Stimulated activated naive B cell treated with anti-CD40 and anti-IgM and Interleukin-4, amounts not matched to agents 10 μg/mL and 1 μg/mL and 100 μg/mL, for 72 hours (primary cell): ENCODE data around the gene C19orf47.

Experiments used
- ATAC-seq, 2 donors: fragments of 150-1000 bp; cut with Tn5 transposase; replicated peaks; 2 replicates each; pipeline ENCODE4 v1.10.0; 2021; ENCODE audit warnings: moderate library complexity in 1 of 2
- DNase-seq: peaks from one replicate; pipeline ENCODE4 v3.0.0; 2021
- H3K27ac Mint-ChIP-seq: one replicate; pipeline ENCODE4 v1.8.0; 2022; ENCODE audit warnings: mild to moderate bottlenecking, mixed read lengths
- H3K27me3 Mint-ChIP-seq, 2 donors: one replicate each; pipeline ENCODE4 v1.8.0; 2022; ENCODE audit warnings: mixed read lengths in 2 of 2
- H3K36me3 Mint-ChIP-seq, 2 donors: one replicate each; pipeline ENCODE4 v1.8.0; 2022; ENCODE audit warnings: mixed read lengths in 2 of 2, mild to moderate bottlenecking in 1 of 2
- H3K4me1 Mint-ChIP-seq, 2 donors: one replicate each; pipeline ENCODE4 v1.8.0; 2022; ENCODE audit warnings: mixed read lengths in 2 of 2, mild to moderate bottlenecking in 1 of 2
- H3K4me3 Mint-ChIP-seq, 2 donors: one replicate each; pipeline ENCODE4 v1.8.0; 2022; ENCODE audit warnings: mild to moderate bottlenecking in 2 of 2, mixed read lengths in 2 of 2, moderate library complexity in 1 of 2
- H3K9me3 Mint-ChIP-seq, 2 donors: one replicate each; pipeline ENCODE4 v1.8.0; 2022; ENCODE audit warnings: mixed read lengths in 2 of 2, mild to moderate bottlenecking in 1 of 2

C19orf47 gene

DNA sequence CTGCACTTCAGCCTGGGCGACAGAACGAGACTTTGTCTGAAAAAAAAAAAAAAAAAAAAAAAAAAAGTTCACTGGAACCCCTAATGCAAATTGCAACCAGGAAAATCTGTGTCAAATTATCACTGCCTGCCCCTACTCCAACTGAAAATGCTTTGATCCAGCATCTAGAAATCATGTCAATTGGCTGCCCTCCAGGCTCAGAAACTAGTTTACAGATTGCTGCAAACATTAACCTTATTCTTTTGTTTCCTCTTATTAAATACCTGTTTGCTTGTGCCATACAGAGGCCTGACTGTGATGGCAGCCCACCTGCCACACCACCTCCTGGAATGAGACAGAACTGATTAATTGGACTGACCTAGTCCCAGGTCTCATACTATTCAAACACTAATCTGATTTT, 44.4 kb downstream of the C19orf47 start:
- H3K36me3 Mint-ChIP-seq = peaks cover 0 to 1% of the 10 kb centered on the region in 2 donors
- H3K4me3 Mint-ChIP-seq = peak overlapping the region in 1 of 2 donors; percentile 64
- H3K27me3 Mint-ChIP-seq = no peaks in the 10 kb centered on the region
- no peaks in the 10 kb centered on the region for H3K9me3 Mint-ChIP-seq
- peak overlapping the region; percentile 75 for H3K27ac Mint-ChIP-seq
- DNase-seq = no peak
- peaks cover 8 to 17% of the 10 kb centered on the region in 2 donors for H3K4me1 Mint-ChIP-seq
- ATAC-seq = peak in 1 of 2 donors; percentile 42

DNA sequence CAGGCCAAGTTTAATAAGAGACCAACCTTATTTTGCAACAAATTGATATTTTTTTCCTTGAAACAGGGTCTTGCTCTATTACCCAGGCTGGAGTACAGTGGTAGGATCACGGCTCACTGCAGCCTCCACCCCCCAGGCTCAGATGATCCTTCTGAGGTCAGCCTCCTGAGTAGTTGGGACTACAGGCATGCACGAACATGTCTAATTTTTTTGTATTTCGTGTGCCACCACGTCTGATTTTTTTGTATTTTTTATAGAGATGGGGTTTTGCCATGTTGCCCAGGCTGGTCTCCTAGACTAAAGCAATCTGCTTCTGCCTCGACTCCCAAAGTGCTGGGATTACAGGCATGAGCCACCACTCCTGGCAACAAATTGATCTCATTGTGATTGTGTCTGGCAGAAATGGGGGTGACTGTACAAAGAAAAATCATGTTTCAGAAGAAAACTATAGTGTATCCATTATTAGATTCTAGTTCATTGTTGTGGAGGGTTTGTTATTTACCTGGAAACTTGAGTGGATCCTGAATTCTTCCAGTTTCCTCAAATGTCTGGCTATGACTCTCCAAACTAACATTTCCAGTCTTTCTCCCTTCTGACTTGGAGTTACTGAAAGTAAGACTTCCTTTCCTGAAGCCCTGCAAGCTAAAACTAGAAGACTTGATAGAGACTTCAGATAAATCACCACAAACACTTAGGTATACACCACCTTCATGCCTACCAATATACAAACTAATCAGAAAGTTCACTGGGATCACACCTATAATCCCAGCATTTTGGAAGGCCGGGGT, 45.8 kb downstream of the C19orf47 start:
- no peaks in the 10 kb centered on the region for H3K9me3 Mint-ChIP-seq
- DNase-seq = no peak
- H3K27me3 Mint-ChIP-seq = no peaks in the 10 kb centered on the region
- H3K27ac Mint-ChIP-seq = no peak overlapping the region
- H3K4me3 Mint-ChIP-seq = no peak overlapping the region
- ATAC-seq = no peak
- peaks cover 0 to 1% of the 10 kb centered on the region in 2 donors for H3K36me3 Mint-ChIP-seq
- H3K4me1 Mint-ChIP-seq = peaks cover 8 to 17% of the 10 kb centered on the region in 2 donors

DNA sequence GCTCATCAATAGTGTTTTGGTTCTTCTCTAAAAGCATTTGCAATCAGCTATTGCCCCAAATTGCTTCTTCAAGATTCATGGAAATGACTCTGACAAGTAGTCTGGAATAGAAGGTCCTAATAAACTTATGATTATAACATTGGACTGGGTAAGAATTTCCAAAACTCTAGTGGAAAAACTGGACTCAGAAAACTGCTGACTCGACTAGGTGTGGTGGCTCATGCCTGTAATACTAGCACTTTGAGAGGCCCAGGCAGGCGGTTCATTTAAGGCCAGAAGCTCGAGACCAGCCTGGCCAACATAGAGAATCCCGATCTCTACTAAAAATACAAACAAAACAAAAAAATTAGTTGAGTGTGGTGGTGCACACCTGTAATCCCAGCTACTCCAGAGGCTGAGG, 47.5 kb downstream of the C19orf47 start:
- no peak overlapping the region for H3K27ac Mint-ChIP-seq

DNA sequence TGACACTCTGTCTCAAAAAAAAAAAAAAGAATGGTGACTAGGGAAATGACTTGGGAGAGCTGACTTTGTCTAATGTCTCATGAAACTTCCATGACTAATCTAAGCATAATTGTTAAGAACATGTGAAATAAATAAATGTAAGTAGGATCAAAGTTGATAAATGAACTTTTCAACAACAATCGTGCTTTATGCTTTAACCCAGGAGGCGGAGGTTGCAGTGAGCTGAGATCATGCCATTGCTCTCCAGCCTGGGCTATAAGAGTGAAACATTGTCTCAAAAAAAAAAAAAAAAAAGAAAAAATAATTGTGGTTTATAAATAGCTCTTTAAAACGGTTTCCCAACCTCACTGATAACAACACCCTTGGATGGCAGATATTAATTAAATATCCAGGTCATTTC, 50.2 kb downstream of the C19orf47 start:
- no peaks in the 10 kb centered on the region for H3K36me3 Mint-ChIP-seq
- no peaks in the 10 kb centered on the region for H3K27me3 Mint-ChIP-seq
- H3K27ac Mint-ChIP-seq = no peak overlapping the region
- no peak for ATAC-seq
- H3K9me3 Mint-ChIP-seq = no peaks in the 10 kb centered on the region
- no peaks in the 10 kb centered on the region for H3K4me1 Mint-ChIP-seq
- no peak overlapping the region for H3K4me3 Mint-ChIP-seq
- DNase-seq = no peak

More for the DNA sequence above, 47.5 kb downstream of the C19orf47 start:
- H3K9me3 Mint-ChIP-seq = no peaks in the 10 kb centered on the region
- H3K4me3 Mint-ChIP-seq = no peak overlapping the region
- H3K36me3 Mint-ChIP-seq = peaks cover 0 to 1% of the 10 kb centered on the region in 2 donors
- no peak for DNase-seq
- ATAC-seq = no peak
- peaks cover 8 to 16% of the 10 kb centered on the region in 2 donors for H3K4me1 Mint-ChIP-seq
- H3K27me3 Mint-ChIP-seq = no peaks in the 10 kb centered on the region

DNA sequence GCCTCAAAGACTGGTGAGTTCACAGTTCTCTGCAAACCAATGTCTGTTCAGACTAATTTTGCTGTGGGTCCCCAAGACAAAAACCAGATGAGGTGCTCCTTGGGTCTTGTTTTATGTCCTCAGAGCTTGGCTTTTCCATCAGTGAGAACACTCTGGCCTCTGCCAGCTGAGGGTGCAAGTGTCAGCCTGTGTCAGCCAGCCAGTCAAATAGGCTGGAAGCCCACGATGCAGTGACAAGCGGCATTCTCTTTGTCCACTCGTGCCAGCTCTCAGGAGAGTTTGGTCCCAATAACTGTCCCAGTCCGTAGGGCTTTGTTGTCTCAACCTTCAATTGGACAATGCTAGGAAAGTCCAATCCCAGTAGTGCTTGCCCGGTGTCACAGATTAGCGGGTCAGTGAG, 53.6 kb downstream of the C19orf47 start:
- peaks cover 0 to 3% of the 10 kb centered on the region in 2 donors for H3K36me3 Mint-ChIP-seq
- H3K27me3 Mint-ChIP-seq = no peaks in the 10 kb centered on the region
- DNase-seq (no peak), ATAC-seq (no peak)
- H3K27ac Mint-ChIP-seq = no peak overlapping the region
- H3K4me3 Mint-ChIP-seq = no peak overlapping the region
- H3K9me3 Mint-ChIP-seq = no peaks in the 10 kb centered on the region
- H3K4me1 Mint-ChIP-seq = no peaks in the 10 kb centered on the region

DNA sequence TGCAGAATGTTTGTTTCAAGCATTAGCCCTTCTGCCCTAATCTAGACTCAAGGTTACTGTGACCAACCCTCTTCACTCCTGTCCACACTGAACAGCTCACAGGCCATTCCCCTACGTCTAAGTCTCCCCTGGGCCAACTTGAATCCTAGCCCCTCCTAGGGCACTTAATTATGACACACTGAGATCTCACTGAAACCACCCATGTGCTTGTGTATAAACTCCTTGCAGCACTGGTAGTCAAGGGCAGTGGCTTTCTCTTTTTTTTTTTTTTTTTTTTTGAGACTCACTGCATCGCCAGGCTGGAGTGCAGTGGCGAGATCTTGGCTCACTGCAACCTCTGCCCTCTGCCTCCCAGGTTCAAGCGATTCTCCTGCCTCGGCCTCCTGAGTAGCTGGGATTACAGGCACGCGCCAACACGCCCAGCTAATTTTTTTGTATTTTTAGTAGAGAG, 61.2 kb downstream of the C19orf47 start:
- Mint-ChIP-seq H3K9me3 (no peaks in the 10 kb centered on the region), H3K27ac (peak overlapping the region; percentile 94), H3K27me3 (no peaks in the 10 kb centered on the region), H3K36me3 (peaks cover 3 to 8% of the 10 kb centered on the region in 2 donors), H3K4me1 (peaks cover 30 to 41% of the 10 kb centered on the region in 2 donors), H3K4me3 (no peak overlapping the region)
- DNase-seq (no peak), ATAC-seq (no peak)

- H3K36me3 Mint-ChIP-seq = peaks cover 0 to 8% of the 10 kb centered on the region in 2 donors
- H3K4me1 Mint-ChIP-seq = peaks cover 35 to 47% of the 10 kb centered on the region in 2 donors
- H3K9me3 Mint-ChIP-seq = no peaks in the 10 kb centered on the region
- no peaks in the 10 kb centered on the region for H3K27me3 Mint-ChIP-seq
- H3K27ac Mint-ChIP-seq = peak overlapping the region; percentile 96
- peak overlapping the region; percentile 87 to 88 for H3K4me3 Mint-ChIP-seq
- no peak for DNase-seq
- ATAC-seq = no peak
Observed at GRCh38 chr19:40286235-40286970, 61.8 kb downstream of the C19orf47 start.

DNA sequence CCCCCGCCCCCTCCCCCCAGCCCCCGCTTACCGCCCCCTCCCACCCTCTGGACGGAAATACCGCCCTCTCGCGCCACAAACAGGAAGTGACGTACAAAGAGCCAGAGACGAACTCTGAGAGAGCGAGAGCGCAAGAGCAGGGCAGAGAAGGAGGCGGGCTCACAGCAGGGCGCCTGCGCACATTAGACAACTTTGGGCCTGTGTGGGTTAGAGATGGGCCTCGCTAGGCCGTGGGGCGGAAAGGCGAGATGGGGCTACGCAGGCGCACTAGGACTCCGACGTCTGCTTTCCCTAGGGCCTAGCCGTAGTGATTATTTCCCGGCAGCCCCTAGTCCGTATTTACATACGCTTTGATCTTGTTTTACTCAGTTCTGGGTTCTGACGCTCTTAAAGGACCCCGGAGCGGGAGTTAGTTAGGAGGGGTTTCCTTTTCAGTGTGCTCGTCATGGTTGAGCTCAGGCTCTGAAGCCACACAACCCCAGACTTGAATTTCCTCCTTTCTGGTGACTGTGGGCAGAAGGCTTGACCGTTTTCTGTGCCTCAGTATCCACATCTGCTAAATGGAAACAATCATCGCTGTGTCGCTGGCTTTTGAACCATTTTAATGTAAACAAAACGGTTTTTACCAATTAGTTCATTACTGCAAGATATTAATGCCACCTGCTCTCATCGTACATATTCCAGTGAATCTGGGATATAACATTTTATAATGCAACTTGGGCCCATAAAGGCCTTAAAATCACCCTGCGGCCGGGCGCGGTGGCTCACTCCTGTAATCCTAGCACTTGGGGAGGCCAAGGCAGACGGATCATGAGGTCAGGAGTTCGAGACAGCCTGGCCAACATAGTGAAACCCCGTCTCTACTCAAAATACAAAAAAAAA, 62.6 kb downstream of the C19orf47 start:
- H3K27me3 Mint-ChIP-seq = no peaks in the 10 kb centered on the region
- H3K9me3 Mint-ChIP-seq = no peaks in the 10 kb centered on the region
- peak overlapping the region; percentile 87 to 88 for H3K4me3 Mint-ChIP-seq
- ATAC-seq = peak; percentile 81 to 84
- peak; percentile 99 for DNase-seq
- peaks cover 0 to 9% of the 10 kb centered on the region in 2 donors for H3K36me3 Mint-ChIP-seq
- peaks cover 41 to 55% of the 10 kb centered on the region in 2 donors for H3K4me1 Mint-ChIP-seq
- peak overlapping the region; percentile 96 for H3K27ac Mint-ChIP-seq

GRCh38 chr19:40284501-40285352, 63.5 kb downstream of the C19orf47 start, which contains the start of gene AKT2:
Gene AKT2, minus strand, starts transcription at chr19:40285345. Its CDS starts 20,078 bp downstream, at chr19:40265267.
- peaks cover 0 to 17% of the 10 kb centered on the region in 2 donors for H3K36me3 Mint-ChIP-seq
- H3K27ac Mint-ChIP-seq = peak within 1 kb of the TSS; percentile 96
- peak; percentile 76 for DNase-seq
- no peaks in the 10 kb centered on the region for H3K27me3 Mint-ChIP-seq
- peaks cover 50 to 64% of the 10 kb centered on the region in 2 donors for H3K4me1 Mint-ChIP-seq
- peak; percentile 55 to 62 for ATAC-seq
- H3K9me3 Mint-ChIP-seq = no peaks in the 10 kb centered on the region
- peak within 1 kb of the TSS; percentile 87 to 88 for H3K4me3 Mint-ChIP-seq

DNA sequence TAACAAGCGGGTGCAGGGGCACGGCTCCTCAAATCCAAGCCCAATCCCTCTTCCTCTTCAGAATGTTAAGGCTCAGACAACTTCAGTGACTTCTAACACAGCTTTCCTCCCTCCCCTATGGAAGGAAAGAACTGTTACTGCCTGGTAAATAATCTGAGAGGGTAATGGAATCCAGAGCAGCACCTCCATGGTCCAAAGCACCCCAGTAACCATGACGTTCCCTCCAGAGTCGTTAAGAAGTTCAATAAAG, 64.0 kb downstream of the C19orf47 start:
- no peak for ATAC-seq
- no peaks in the 10 kb centered on the region for H3K27me3 Mint-ChIP-seq
- peak overlapping the region; percentile 96 for H3K27ac Mint-ChIP-seq
- peaks cover 51 to 70% of the 10 kb centered on the region in 2 donors for H3K4me1 Mint-ChIP-seq
- DNase-seq = no peak
- peaks cover 0 to 19% of the 10 kb centered on the region in 2 donors for H3K36me3 Mint-ChIP-seq
- H3K9me3 Mint-ChIP-seq = no peaks in the 10 kb centered on the region
- H3K4me3 Mint-ChIP-seq = peak overlapping the region; percentile 87 to 88

- H3K9me3 Mint-ChIP-seq = no peaks in the 10 kb centered on the region
- peak overlapping the region; percentile 96 for H3K27ac Mint-ChIP-seq
- peaks cover 0 to 19% of the 10 kb centered on the region in 2 donors for H3K36me3 Mint-ChIP-seq
- H3K4me3 Mint-ChIP-seq = peak overlapping the region; percentile 87 to 88
- H3K4me1 Mint-ChIP-seq = peaks cover 55 to 75% of the 10 kb centered on the region in 2 donors
- no peak for DNase-seq
- no peaks in the 10 kb centered on the region for H3K27me3 Mint-ChIP-seq
- ATAC-seq = no peak
Observed at GRCh38 chr19:40283414-40284250, 64.6 kb downstream of the C19orf47 start.

- peaks cover 0 to 20% of the 10 kb centered on the region in 2 donors for H3K36me3 Mint-ChIP-seq
- ATAC-seq (no peak), DNase-seq (no peak)
- H3K4me1 Mint-ChIP-seq = peaks cover 61 to 82% of the 10 kb centered on the region in 2 donors
- H3K27ac Mint-ChIP-seq = peak overlapping the region; percentile 96
- H3K27me3 Mint-ChIP-seq = no peaks in the 10 kb centered on the region
- H3K9me3 Mint-ChIP-seq = no peaks in the 10 kb centered on the region
- H3K4me3 Mint-ChIP-seq = peak overlapping the region in 1 of 2 donors; percentile 87
Observed at GRCh38 chr19:40282920-40283319, 65.3 kb downstream of the C19orf47 start.

GRCh38 chr19:40282209-40282580, 66.0 kb downstream of the C19orf47 start:
- DNase-seq (no peak), ATAC-seq (no peak)
- peaks cover 68 to 89% of the 10 kb centered on the region in 2 donors for H3K4me1 Mint-ChIP-seq
- H3K9me3 Mint-ChIP-seq = no peaks in the 10 kb centered on the region
- no peaks in the 10 kb centered on the region for H3K27me3 Mint-ChIP-seq
- H3K36me3 Mint-ChIP-seq = peaks cover 4 to 26% of the 10 kb centered on the region in 2 donors
- no peak overlapping the region for H3K4me3 Mint-ChIP-seq
- H3K27ac Mint-ChIP-seq = peak overlapping the region; percentile 96
